ENCODE results near the gene SLC24A4. TPM values are rescaled to one million over a fixed set of nuclear protein-coding genes. Genes with fewer than 3 reads are reported as not detected.

SLC24A4 gene
- polyA plus RNA-seq, 5 donors, result 0.28 to 0.45 (median 0.33) TPM

GRCh38 chr14:92500491-92500941 lies 177.6 kb downstream of the SLC24A4 start:
- no peak for DNase-seq

GRCh38 chr14:92501891-92502351 lies 179.0 kb downstream of the SLC24A4 start:
- no peak for DNase-seq

GRCh38 chr14:92502541-92503286 lies 179.7 kb downstream of the SLC24A4 start:
- DNase-seq, result no peak

- no peak for DNase-seq
These were observed 181.0 kb downstream of the SLC24A4 start for GRCh38 chr14:92503756-92504491.

- DNase-seq, result no peak
These were observed 182.9 kb downstream of the SLC24A4 start for GRCh38 chr14:92505826-92506225.

GRCh38 chr14:92506231-92506630 lies 183.3 kb downstream of the SLC24A4 start:
- no peak for DNase-seq

GRCh38 chr14:92507174-92507768 lies 184.3 kb downstream of the SLC24A4 start:
- no peak for DNase-seq

- DNase-seq, result no peak
These were observed 188.0 kb downstream of the SLC24A4 start for GRCh38 chr14:92510972-92511371.

- no peak for DNase-seq
These were observed 188.7 kb downstream of the SLC24A4 start for GRCh38 chr14:92511453-92512238.

- DNase-seq, result no peak
These were observed 189.8 kb downstream of the SLC24A4 start for GRCh38 chr14:92512807-92513203.

GRCh38 chr14:92513204-92513965 lies 190.4 kb downstream of the SLC24A4 start, which contains the start of gene RIN3:
Gene RIN3 (plus strand): TSS chr14:92513781. CDS start chr14:92513933, 152 bp downstream.
- DNase-seq, result peak; percentile 53

- peak; percentile 19 to 45 for DNase-seq
These were observed 191.2 kb downstream of the SLC24A4 start for GRCh38 chr14:92513966-92514843.

- DNase-seq, result no peak
These were observed 192.0 kb downstream of the SLC24A4 start for GRCh38 chr14:92514844-92515514.

GRCh38 chr14:92515546-92516343 lies 192.8 kb downstream of the SLC24A4 start:
- no peak for DNase-seq

- no peak for DNase-seq
These were observed 193.5 kb downstream of the SLC24A4 start for GRCh38 chr14:92516344-92516965.

GRCh38 chr14:92516966-92517506 lies 194.1 kb downstream of the SLC24A4 start:
- no peak for DNase-seq

GRCh38 chr14:92517761-92518160 lies 194.8 kb downstream of the SLC24A4 start:
- no peak for DNase-seq
